ENCODE results near the gene BET1L.
A peak's percentile ranks its signal among the peaks of the same experiment; 100 is the strongest.
"Not testable (repeated sequence)": the region's sequence is repeated elsewhere in the genome, so short reads cannot be mapped to it uniquely, and the experiment has no call there.

The BET1L gene, protein sequence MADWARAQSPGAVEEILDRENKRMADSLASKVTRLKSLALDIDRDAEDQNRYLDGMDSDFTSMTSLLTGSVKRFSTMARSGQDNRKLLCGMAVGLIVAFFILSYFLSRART

DNA sequence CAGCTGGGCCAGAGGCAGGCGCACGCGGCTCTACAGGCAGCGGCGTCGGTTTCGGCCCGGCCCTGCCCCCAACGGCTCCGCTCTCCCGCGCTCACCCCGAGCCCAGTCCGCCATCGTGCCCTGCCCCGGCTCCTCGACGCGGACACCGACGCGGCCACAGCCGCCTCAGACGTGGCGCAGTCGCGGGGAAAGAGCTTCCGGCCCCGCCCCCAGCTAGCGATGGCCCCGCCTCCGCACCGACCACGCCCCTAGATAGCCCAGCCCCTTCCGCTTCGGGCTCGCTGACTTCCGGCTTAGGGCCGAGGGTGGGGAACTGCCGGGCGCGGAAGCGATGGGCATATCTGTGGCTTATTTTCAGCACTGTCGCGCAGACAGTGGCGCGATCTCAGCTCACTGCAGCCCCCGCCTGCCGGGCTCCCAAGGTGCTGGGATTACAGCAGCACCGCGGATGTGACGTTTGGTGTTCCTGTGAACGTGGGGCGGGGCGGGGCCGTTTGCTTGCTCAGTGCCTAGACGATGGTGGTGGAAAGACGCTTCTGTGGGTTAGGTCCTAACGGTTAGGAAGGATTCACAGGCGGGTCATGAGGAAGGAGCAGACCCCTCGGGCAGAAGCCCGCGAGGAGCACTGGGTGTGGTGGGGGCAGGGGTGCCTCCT, at the start of gene BET1L, which contains the start of gene RIC8A:
Gene BET1L (minus strand): TSS at position 192 of the 655 bp plus-strand sequence. CDS start 78 bp downstream, at position 114.
Gene RIC8A (plus strand): TSS at position 501 of the 655 bp plus-strand sequence. CDS start 1,147 bp downstream, outside the sequence.
- DNase-seq: peak; percentile 97

DNA sequence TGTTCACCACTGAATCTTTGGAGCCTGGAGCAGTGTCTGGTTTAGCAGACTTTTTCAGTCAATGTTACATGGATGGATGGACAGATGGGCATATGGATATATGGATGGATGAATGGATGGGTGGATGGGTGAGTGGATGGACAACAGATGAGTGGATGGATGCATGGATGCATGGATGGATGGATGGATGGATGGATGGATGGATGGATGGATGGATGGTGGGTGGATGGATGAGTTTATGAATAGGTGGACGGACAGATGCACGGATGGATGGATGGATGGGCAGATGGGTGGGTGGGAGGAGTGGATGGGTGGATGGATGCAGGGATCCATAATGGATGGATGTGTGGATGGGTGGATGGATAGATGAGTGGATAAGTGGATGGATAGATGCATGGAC, 48.6 kb upstream of the BET1L start:
- no peak for DNase-seq

DNA sequence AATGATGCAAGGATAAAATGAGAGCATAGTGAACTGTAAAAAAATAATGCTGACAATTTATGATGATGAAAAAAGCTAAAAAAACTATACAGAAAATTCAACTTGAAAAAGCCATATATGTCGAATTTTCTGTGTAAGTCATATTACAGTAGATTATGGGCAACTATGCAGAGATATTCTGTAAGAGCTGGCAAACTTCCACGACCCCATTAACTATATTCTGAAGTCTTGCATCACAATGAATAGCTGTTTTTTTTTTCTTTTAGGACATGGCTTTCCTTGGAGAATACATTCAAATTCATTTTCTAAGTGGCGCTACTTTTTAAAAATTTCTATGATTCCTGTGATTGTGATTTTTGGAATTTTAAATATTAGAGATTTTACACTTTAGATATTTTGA, 48.0 kb upstream of the BET1L start:
- DNase-seq: no peak

DNA sequence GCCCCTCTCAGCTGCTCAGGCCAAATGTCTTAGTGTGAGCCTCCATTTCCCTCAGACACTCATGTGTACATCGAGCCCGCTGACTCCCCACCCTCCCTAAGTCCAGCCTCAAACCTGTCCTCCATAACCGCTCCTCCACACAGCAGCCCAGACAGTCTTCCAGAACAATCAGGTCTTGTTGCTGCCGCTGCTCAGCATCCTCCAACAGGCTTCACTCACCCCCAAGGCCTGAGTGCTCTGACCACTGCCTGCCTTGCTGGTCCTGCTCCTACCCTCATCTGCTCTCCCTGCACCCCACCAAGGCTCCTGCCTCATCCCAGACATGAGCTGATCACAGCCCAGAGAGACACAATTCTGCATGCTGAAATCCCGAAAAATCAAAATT, 46.7 kb upstream of the BET1L start:
- no peak for DNase-seq

DNA sequence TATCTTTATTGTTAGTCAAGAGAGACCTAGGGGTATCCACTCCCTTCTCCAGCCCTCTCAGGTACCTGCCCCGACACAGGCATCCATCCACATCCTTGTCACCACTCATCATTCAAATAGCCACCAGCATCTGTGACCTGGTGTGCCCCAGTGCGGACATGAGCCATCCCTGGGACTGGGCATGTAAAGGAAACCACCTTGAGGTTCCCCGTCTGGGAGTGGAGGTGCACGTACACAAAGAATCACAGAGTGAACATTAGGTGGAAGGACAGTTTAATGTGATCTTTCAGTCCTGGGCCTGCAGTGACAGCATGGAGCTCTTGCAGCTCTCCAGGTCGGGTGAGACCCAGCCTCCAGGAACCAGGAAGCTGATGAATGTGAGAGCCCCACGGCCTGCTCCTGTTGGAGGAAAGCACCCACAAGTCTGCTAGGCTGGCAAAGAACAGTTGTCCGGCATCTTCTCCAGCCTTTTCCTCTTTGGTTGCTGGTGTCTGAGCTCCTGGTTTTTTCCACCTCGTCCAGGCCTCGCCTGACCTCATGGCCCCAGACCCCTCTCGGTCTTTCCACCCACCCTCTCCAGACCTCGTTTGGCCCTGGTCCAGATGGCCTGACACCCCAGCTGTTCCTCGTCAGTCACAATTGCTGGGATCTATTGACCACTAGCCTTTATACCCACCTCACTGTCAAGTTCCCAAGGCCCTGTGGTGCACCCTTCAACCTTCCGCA, 46.1 kb upstream of the BET1L start:
- no peak for DNase-seq

DNA sequence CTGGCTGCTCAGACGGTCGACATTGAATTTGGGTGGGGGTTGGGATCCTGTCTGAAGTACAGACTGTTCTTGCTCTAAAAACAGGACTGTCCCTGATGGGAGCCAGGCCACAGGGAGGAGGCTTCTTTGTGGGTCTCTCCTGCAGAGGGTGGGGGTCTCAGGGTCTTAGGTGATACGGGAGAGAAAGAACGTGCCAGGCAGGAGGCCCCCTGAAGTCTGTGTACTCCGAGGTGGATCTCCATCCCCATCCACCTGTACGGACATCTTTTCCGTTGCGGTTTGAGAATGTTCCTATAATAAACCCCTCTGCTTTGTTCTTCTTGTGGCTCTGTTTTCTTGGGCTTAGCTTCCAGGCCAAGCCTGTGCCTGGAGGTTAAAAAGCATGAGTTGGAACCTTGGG, 45.5 kb upstream of the BET1L start:
- DNase-seq: no peak

DNA sequence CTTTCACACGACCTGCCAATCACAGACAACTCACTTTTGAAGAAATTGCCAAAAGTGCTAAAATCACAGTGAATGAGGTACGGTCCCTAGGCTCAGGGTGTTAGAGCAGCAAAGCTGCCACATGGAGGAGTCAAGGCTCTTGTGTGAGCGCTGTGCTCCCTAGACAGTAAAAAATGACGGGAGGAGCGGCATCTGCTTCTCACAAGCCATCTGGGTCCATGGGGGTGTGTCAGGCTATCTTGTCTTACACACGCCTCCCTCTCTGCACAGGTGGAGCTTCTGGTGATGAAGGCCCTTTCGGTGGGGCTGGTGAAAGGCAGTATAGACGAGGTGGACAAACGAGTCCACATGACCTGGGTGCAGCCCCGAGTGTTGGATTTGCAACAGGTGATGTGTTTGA, 44.4 kb upstream of the BET1L start:
- DNase-seq: no peak

DNA sequence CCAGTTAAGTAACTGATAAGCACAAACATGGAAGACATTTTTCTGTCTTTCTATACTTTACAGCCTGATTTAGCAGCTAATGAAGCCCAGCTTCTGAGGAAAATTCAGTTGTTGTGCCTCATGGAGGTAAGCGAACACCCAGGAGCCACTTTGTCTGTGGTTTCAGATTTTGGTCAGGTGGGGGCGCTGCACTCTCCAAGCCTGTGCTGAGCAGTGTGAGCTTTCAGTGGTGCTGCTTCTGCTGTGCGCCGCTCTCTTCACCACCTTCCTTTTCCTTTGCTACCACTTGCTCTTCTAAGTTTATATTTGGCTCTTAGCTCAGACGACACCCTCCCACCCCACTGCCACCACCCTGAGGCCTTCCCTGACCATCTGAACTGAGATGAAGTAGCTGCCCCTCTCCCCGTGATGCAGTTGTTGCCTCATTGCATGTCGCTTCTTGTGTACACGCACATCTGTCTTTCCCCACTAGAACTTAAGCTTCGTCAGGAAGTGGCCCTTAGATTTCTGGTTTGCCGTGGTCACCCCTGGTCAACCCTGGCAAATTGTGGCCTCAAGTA, 43.6 kb upstream of the BET1L start:
- peak; percentile 74 for DNase-seq

DNA sequence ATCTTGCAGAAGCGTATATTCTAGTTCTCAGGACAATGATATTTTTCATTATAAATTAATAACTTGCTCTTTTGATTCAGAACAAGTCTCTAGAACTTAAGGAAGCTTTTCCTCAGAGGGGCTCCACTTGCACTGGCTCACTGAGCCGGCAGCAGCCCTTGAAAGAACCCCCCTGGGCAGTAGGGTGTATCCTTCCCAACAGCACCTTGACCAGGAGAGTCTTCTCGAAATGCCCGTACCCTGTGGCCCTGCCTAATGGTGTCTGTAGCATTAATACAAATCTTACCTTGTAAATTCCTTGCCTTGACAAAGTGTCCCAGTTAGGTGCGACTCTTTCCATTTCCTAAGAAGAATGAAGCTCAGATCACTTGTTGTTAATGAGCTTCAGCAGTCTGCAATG, 43.1 kb upstream of the BET1L start:
- DNase-seq: no peak

DNA sequence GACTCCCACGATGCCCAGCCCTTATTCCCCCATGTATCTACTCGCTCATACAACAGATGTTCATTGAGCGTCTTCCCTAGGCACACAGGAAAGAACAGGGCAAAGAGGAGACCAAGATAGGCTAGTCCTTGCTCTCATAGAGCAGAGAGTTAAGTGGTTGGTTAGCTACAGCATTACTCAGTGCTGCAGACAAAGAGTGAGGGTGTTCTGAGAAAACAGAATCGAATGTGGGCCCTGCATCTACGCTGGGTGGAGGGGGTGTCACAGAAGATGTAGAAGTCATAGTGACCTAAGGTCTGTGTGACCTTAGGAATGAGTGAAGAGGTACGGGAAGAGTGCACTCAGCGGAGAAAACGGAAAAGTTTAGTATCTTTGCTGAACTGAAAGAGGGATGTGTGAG, 41.9 kb upstream of the BET1L start:
- DNase-seq: no peak

DNA sequence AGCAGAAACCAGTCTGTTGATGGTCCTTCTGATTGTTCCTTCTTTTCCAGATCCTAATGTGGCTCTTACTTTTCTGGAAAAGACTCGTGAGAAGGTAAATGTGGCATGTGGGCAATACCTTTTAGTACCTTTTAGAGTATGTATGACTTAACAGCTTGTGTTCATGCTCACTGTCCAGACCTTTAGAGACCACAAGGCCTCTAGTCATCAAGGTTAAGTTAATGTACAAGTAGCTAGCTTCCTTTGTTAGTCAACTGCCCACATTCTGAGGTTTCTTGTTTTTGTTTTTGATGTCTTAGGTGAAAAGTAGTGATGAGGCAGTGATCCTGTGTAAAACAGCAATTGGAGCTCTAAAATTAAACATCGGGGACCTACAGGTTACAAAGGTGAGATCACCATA, 37.2 kb upstream of the BET1L start:
- no peak for DNase-seq

DNA sequence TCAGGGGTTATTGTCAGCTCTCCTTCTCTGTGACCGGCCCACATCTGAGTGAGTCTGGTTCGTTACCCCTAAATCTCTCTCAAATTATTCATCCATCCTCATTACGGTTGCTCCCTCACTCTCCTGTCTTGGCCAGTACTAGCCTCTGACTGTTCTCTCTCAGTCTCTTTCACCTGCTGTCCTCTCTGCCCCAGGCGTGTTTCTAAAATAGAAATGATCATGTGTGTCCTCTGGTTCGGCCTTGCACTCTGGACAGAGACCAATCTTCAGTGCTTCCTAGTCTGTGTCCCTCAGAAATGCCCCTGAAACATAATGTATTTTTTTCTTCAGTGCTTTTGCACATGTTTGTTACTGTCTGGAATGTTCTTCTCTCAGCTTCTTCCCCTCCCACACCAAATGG, 34.4 kb upstream of the BET1L start:
- no peak for DNase-seq

DNA sequence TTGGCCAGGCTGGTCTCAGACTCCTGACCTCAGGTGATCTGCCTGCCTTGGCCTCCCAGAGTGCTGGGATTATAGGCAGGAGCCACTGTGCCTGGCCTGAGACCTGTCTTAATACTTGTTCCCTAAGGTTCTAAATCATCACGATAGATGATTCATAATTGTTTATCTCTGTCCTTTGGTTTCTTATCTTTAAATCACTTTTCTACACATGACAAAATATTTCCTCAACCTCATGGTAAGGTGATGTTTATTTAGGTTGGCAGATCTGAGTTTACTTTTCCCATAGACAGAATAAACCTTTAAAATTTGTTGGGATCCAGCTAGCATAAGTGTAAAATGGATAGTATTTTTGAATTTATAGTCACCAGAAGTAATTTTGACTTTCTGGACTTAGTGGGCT, 33.1 kb upstream of the BET1L start:
- no peak for DNase-seq

DNA sequence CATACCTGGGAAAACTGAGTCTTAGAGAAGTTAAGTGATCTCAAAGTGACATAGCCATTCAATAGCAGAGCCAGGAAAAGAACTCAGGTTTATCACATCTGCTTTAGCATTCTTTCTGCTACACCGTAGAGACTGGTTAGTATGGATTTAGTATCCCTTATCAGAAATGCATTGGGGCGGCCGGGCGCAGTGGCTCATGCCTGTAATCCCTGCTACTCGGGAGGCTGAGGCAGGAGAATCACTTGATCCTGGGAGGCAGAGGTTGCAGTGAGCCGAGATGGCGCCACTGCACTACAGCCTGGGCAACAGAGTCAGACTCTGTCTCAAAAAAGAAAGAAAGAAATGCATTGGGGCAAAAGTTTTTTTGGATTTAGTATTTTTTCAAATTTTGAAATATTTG, 31.1 kb upstream of the BET1L start:
- DNase-seq: not testable (repeated sequence)

DNA sequence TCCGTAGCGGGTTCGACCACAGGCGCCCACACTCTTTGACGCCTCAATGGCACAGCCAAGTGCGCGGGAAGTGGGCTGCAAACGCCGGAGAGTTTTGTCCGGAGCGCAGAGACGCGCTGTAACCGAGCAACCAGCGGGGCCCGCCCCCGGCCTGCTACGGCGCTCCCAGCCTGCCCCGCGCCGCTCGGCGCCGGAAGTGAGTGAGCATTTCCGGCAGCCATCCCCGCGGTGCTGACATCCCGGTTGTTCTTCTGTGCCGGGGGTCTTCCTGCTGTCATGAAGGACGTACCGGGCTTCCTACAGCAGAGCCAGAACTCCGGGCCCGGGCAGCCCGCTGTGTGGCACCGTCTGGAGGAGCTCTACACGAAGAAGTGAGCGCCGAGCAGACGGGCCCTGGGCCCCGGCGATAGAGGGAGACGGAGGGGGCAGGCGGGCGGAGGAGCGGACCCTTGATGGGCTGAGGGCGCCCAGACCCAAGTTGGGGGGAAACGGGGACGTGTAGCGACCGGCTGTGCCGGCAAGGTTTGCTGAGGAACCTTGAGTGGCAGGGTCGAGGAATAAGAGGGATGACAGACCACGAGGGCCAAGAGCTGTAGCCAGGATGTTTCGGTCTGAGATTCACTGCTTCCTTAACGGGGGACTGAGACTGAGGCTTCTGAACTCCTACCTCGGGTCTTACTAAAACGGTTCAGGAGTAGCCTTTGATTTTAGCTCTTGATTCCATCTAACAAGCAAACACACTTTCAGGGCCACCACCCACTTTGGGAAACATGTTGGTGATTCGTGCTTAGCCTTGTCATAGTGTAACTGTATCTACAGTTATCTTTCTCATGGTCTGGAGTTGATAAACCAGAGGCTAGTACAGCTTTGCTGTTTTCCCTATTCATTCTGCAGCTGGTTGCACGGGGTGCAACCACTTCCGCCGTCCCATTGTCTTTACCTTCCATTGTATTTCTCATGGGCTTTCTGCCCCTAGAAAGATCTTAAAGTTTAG, 29.9 kb upstream of the BET1L start, which contains the start of gene PSMD13:
Gene PSMD13 (plus strand): TSS at position 203 of the 994 bp plus-strand sequence. CDS start 74 bp downstream, at position 277.
- DNase-seq: peak; percentile 82

DNA sequence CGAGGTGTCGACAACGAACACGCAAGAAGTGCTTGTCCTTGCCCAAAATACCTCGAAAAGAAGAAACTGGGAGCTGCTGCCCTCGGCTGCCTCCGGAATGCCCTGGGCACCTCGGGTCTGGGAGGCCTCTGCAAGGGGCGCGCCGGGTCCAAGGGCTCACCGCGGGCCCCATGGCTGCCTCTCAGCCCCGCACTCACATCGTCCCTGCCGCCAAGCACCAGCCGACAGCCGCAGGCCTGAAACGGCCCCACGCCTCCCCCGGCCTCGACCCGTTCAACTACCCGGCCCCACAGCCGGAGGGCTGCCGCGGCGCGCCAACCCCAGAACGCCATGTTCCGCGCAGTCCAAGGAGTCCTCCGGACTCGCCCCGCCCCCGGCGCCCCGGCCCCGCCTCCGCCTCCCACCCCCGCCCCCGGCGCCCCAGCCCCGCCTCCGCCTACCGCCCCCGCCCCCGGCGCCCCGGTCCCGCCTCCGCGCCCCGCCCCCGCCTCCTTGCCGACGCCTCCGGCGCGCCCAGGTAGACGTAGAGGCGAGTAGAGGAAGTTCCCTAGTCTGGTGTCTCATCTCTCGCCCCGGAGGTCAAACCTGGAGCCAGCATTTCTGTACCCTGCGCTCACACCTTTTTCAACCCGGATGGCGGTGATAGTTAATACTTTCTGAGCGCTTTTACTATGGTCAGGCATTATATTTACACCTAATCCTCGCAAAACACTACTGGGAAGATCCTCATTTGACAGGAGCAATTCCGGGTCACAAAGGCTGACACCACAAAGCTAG, 29.0 kb upstream of the BET1L start, which contains the start of gene SIRT3:
Gene SIRT3 (minus strand): TSS at position 346 of the 777 bp plus-strand sequence. CDS start 14 bp downstream, at position 332.
- DNase-seq: peak; percentile 83

DNA sequence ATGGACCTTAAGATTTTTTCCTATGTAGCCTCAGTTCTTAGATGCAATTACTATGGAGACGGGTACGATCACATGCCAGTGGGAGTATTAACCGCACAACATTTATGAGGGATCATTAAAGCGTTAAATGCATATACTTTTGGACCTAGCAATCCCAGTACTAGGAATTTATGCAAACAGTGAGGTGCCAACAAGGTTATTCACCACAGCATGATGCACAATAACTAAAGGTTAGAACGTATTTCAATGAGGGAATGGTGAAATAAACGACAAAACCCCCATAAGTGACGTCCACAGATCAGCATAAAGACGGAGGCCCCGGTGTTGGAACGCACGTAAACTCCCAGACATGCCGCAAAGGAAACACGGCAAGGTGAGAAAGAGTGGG, 28.4 kb upstream of the BET1L start:
- DNase-seq: no peak

DNA sequence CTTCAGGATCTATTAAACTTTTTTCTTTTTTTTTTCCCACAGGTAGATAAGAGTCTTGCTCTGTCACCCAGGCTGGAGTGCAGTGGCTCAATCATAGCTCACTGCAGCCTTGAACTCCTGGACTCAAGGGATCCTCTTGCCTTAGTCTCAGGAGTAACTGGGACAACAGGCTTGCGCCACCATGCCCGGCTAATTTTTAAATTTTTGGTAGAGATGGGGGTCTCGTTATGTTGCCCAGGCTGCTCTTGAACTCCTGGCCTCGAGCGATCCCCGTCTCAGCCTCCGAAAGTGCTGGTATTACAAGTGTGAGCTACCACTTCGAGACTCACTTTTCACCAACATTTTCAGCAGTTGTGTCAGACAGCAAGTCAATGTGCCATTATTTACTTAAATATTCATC, 28.0 kb upstream of the BET1L start:
- DNase-seq: no peak

DNA sequence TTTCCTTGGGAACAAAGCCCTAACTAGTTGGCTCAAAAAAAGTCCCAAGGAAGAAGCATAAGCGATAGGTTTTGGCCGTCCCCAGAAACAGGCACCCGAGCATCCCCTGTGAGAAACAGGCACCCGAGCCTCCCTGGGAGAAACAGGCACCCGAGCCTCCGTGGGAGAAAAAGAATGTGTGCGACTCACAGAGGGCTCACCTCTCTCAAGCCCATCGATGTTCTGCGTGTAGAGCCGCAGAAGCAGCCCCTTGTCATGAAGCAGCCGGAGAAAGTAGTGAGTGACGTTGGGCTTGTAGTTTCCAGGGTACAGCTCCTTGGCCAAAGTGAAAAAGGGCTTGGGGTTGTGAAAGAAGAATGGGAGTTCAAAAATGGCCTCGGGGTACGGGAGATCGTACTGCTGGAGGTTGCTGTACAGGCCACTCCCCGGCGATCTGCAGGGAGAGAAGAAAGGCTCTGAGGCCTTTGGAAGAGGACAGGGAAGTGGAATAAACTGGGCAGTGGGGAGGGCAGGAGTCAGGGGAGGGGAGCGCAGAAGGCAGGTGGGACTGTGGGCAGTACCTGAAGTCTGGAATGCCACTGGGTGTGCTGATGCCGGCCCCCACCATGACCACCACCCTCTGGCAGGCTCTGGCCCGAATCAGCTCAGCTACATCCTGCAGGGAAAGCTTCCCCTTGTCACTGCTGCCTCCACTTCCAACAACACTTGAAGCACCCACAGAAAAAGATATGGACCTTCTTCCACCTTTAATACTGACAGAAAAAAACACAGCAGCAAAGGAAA, 25.8 kb upstream of the BET1L start:
- no peak for DNase-seq

DNA sequence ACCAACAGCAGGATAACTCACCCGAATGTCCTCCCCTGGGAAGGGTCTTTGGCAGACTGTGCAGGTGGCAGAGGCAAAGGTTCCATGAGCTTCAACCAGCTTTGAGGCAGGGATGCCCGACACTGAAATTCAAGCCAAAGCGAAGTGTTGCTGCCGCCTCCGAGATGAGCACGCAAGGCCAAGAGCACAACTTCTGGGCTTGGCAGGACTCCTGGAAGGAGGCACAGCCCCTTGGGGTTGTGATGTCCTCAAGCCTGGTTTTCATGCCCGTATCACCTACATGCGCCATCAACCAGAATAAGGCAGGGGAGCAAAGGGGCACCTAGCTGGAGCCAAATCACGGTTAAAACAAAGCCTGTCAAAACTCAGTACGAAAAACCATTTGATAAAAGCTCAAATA, 23.2 kb upstream of the BET1L start:
- no peak for DNase-seq
